Transverse colon (tissue), 4 donors: ENCODE results near the gene BLID. TPM values are rescaled to one million over a fixed set of nuclear protein-coding genes. Genes with fewer than 3 reads are reported as not detected.

Experiments used
- DNase-seq: peaks from one replicate; pipeline ENCODE4 v3.0.0-alpha.2; 2019
- H3K27ac ChIP-seq, 4 donors: fragments of 200-600 bp; sonication (generic); 2 replicates each; pipeline ENCODE4 v1.5.1; 2016 to 2018; ENCODE audit warnings: inconsistent platforms in 4 of 4
- H3K27me3 ChIP-seq: fragments of 200-600 bp; sonication (generic); 2 replicates; pipeline ENCODE4 v1.5.1; 2017; ENCODE audit warnings: inconsistent platforms
- H3K36me3 ChIP-seq, 4 donors: fragments of 200-600 bp; sonication (generic); 2 replicates each; pipeline ENCODE4 v1.5.1; 2017 to 2019; ENCODE audit warnings: inconsistent platforms in 4 of 4
- H3K4me1 ChIP-seq, 4 donors: fragments of 200-600 bp; sonication (generic); 2 replicates each; pipeline ENCODE4 v1.5.1; 2017 to 2020; ENCODE audit warnings: inconsistent platforms in 4 of 4
- H3K4me3 ChIP-seq, 4 donors: fragments of 200-600 bp; sonication (generic); 1 replicate in 1 of 4; 2 replicates in 3 of 4; pipeline versions ENCODE4 v1.5.1 to v1.6.1; 2017 to 2019; ENCODE audit warnings: inconsistent platforms in 4 of 4
- H3K9me3 ChIP-seq, 2 donors: fragments of 200-600 bp; sonication (generic); 2 replicates each; pipeline ENCODE4 v1.5.1; 2017 to 2019; ENCODE audit warnings: inconsistent platforms in 2 of 2
- EP300 ChIP-seq: sonication (generic); formaldehyde crosslinking; IDR thresholded peaks from one replicate; pipeline ENCODE4 v1.6.1; 2017; ENCODE audit warnings: antibody characterized with exemption, low read depth
- POLR2A ChIP-seq: fragments of 450-650 bp; IDR thresholded peaks from one replicate; pipeline ENCODE4 v1.6.1; 2016; ENCODE audit warnings: antibody characterized with exemption, mild to moderate bottlenecking, moderate library complexity
- POLR2AphosphoS5 ChIP-seq, 3 donors: sonication (generic); formaldehyde crosslinking; IDR thresholded peaks; one replicate each; pipeline ENCODE4 v1.6.1; 2016; ENCODE audit warnings: antibody characterized with exemption in 3 of 3
- WGBS, 2 donors: methylation state at CpG; one replicate each; pipeline ENCODE4 v1.1.5; 2018; ENCODE audit warnings: low coverage in 1 of 2; 5-methylcytosine and 5-hydroxymethylcytosine counted together
- in situ Hi-C, 4 donors: fragments of 200-750 bp; cut with MboI; loops; one replicate each; pipeline versions ENCODE4 v1.15.0 to v1.15.1; 2017; ENCODE audit warnings: low sequenced_read_pairs in 3 of 4, low pct_ligation_motif_present in 1 of 4, low pct_unique_long_range_greater_than_20kb in 1 of 4
- intact Hi-C: fragments of 100-400 bp; cut with DNase I; formaldehyde crosslinking; loops from one replicate; pipeline ENCODE4 v1.15.1; 2023; ENCODE audit warnings: low total_unique reads
- total RNA-seq, 4 donors: library from RNA; depleted of rRNA; stranded (reverse); fragments of >200 nt; gene quantifications; one replicate each; pipeline ENCODE4 v1.1.0, GENCODE V29; 2016
- TF ChIP-seq, protein P1 (sequence below), 5 experiments: fragments of 200-600 bp in 3 of 5; fragments of 450-650 bp in 2 of 5; sonication (generic) in 3 of 5; IDR thresholded peaks; 1 replicate in 2 of 5; 2 replicates in 3 of 5; pipeline ENCODE4 v1.5.1; 2016 to 2017; ENCODE audit warnings: antibody characterized with exemption in 5 of 5, inconsistent platforms in 3 of 5, mild to moderate bottlenecking in 2 of 5, moderate library complexity in 1 of 5

BLID gene
- not detected for total RNA-seq

DNA sequence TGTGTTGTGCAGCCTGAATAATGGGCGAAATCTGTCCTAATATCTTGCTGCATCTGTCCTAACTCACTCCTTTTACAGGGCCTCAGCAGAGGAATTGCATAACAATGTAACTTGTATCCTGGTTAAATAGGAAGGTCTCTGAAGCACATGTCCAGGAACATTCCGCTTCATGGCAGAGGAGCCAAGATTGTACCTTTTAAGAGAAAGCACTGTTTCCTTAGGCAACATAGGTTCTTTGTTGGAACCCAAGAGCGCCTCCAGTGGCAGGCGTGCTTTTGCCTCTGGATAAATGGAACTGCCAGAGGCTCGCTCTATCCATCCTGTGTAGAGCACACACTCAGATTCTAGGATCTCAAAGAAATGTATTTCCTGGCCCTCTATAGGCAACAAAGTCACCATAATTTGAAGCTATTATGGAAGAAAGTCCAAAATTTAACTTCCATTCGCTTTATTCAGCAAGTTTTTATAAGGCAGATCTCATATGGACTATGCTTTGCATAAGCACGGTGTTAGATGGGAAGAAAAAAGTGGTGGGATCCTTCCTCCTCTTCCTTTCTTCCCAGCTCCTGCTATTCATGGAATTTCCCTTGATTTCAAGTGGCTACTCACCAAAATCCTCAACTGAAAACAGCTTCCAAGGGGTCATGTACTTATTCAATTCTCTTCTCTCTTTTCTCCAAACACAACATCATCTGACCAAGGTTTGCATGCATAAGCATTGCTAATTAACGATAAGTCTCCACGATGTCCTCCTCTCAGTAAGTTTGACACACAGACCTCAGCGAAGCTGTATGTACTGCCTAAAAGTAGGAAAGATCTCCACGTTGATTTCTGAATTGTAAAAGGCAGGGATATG, at the start of gene BLID:
BLID (minus strand) TSS at position 692 of the 856 bp plus-strand sequence; CDS start at position 399, 293 bp downstream.
- no peak for TF ChIP-seq POLR2AphosphoS5 (IDR thresholded peaks at IDR 0.05)
- no peak for TF ChIP-seq EP300
- no peak for TF ChIP-seq POLR2A
- TF ChIP-seq, protein P1, sequence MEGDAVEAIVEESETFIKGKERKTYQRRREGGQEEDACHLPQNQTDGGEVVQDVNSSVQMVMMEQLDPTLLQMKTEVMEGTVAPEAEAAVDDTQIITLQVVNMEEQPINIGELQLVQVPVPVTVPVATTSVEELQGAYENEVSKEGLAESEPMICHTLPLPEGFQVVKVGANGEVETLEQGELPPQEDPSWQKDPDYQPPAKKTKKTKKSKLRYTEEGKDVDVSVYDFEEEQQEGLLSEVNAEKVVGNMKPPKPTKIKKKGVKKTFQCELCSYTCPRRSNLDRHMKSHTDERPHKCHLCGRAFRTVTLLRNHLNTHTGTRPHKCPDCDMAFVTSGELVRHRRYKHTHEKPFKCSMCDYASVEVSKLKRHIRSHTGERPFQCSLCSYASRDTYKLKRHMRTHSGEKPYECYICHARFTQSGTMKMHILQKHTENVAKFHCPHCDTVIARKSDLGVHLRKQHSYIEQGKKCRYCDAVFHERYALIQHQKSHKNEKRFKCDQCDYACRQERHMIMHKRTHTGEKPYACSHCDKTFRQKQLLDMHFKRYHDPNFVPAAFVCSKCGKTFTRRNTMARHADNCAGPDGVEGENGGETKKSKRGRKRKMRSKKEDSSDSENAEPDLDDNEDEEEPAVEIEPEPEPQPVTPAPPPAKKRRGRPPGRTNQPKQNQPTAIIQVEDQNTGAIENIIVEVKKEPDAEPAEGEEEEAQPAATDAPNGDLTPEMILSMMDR (IDR thresholded peaks at IDR 0.05) = peak in 2 of 5 experiments; percentile 28 to 37
- peak; percentile 19 for DNase-seq
- H3K27ac ChIP-seq = no peak within 1 kb of the TSS
- no peaks in the 10 kb centered on the region for H3K9me3 ChIP-seq
- 75 to 81% methylated on average over 3 to 11 of the region's 11 CpGs for WGBS, 2 donors
- in situ Hi-C loops = no loop called here
- no peaks in the 10 kb centered on the region for H3K4me1 ChIP-seq
- intact Hi-C loops = no loop called here
- H3K27me3 ChIP-seq = no peaks in the 10 kb centered on the region
- H3K4me3 ChIP-seq = no peak within 1 kb of the TSS
- no peaks in the 10 kb centered on the region for H3K36me3 ChIP-seq

DNA sequence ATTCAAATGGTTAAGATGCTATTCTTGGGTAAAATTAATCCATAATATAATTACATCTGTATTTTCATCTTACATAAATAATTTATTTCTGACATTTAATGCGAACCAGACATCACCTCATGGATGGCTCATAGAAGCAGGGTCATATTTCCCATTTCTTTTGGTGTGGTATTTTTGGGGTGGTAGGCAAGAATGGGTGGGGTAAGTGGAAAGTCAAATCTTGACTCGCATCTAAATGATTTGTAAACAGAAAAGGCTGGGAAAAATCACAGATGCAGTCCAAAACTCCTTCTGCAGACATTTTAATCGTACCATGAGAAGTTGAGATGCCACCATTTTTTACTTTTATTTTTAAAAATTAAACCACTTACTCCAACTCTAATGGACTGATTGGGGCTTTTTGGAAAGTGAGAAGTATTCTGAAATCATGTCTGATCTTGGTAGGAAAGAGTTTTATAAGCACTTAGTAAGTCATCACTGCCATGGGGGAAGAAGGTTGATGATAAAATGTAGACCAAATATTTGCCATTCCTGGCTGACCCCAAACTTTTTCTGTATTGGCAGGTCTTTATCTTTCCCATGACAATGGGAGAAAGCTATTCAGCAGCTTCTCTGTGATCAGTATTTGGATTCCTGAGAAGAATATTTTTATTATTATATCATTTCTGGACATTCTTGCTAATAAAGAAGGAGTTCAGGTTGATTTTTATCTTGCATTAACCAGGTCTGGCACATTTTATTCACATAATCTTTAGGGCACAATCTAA, 47.2 kb upstream of the BLID start:
- Histone ChIP-seq H3K36me3 (no peaks in the 10 kb centered on the region), H3K27ac (no peak overlapping the region), H3K9me3 (no peaks in the 10 kb centered on the region), H3K4me3 (no peak overlapping the region), H3K4me1 (peaks cover 0 to 4% (median 2%) of the 10 kb centered on the region in 4 donors), H3K27me3 (no peaks in the 10 kb centered on the region)
- intact Hi-C loops (no loop called here), in situ Hi-C loops (no loop called here)
- TF ChIP-seq, protein P1 (IDR thresholded peaks at IDR 0.05) = no peak
- no peak for TF ChIP-seq POLR2AphosphoS5 (IDR thresholded peaks at IDR 0.05)
- no peak for TF ChIP-seq EP300
- no peak for TF ChIP-seq POLR2A
- DNase-seq = no peak
- WGBS, 2 donors = 55 to 60% methylated on average over 3 of the region's 3 CpGs

- in situ Hi-C loops = no loop called here
- intact Hi-C loops = no loop called here
Measured at GRCh38 chr11:122162095-122162494, 46.1 kb upstream of the BLID start.

More at GRCh38 chr11:122162095-122162494, 46.1 kb upstream of the BLID start:
- no peak for DNase-seq
- Histone ChIP-seq H3K4me1 (peaks cover 0 to 4% (median 2%) of the 10 kb centered on the region in 4 donors), H3K9me3 (no peaks in the 10 kb centered on the region), H3K4me3 (no peak overlapping the region), H3K27me3 (no peaks in the 10 kb centered on the region), H3K36me3 (no peaks in the 10 kb centered on the region), H3K27ac (no peak overlapping the region)
- WGBS, 2 donors = 45 to 68% methylated on average over 2 of the region's 2 CpGs
- peak in 2 of 3 donors; percentile 27 to 53 for TF ChIP-seq POLR2AphosphoS5 (IDR thresholded peaks at IDR 0.05)
- TF ChIP-seq, protein P1 (IDR thresholded peaks at IDR 0.05) = no peak
